GM13977 (cell line): ENCODE measurements around the gene P3H2.

Source experiments
- DNase-seq: peaks from one replicate; pipeline ENCODE4 v3.0.0; 2012; ENCODE audit warnings: low spot score
- CTCF ChIP-seq: IDR thresholded peaks from 2 replicates; pipeline ENCODE4 v1.5.1; 2012; ENCODE audit warnings: mild to moderate bottlenecking, control low read depth; ENCODE audit not compliant: insufficient read depth; ENCODE audit errors: extremely low read depth, missing control alignments
- in situ Hi-C: fragments of 300-500 bp; cut with MboI; formaldehyde crosslinking; loops from one replicate; pipeline ENCODE4 v1.12.0; 2022; ENCODE audit warnings: low sequenced_read_pairs, low pct_unique_long_range_greater_than_20kb, mixed read lengths, inconsistent platforms; ENCODE audit not compliant: unreplicated experiment

The P3H2 gene

GRCh38 chr3:189945935-189946709, 174.6 kb downstream of the P3H2 start:
- no peak for DNase-seq
- TF ChIP-seq CTCF, result no peak
- in situ Hi-C loops, result no loop called here

- TF ChIP-seq CTCF, result no peak
- in situ Hi-C loops, result no loop called here
- DNase-seq, result no peak
Observed at GRCh38 chr3:189944285-189945145, 176.2 kb downstream of the P3H2 start.

- no peak for DNase-seq
- in situ Hi-C loops, result no loop called here
- no peak for TF ChIP-seq CTCF
Observed at GRCh38 chr3:189942948-189943347, 177.7 kb downstream of the P3H2 start.

- in situ Hi-C loops, result no loop called here
- no peak for DNase-seq
- no peak for TF ChIP-seq CTCF
Observed at GRCh38 chr3:189941679-189942078, 179.0 kb downstream of the P3H2 start.

GRCh38 chr3:189941125-189941524, 179.6 kb downstream of the P3H2 start:
- no peak for TF ChIP-seq CTCF
- in situ Hi-C loops, result no loop called here
- DNase-seq, result no peak

- in situ Hi-C loops, result no loop called here
Observed at GRCh38 chr3:189937302-189938127, 183.2 kb downstream of the P3H2 start.

More at GRCh38 chr3:189937302-189938127, 183.2 kb downstream of the P3H2 start:
- no peak for TF ChIP-seq CTCF
- no peak for DNase-seq
